SK-N-SH treated with all-trans-retinoic acid at 6 μM for 48 hours (cell line): ENCODE data around the gene TBATA.

Experiments used
- ARNTL ChIP-seq: fragments of 450-650 bp; formaldehyde crosslinking; IDR thresholded peaks from 2 replicates; pipeline ENCODE4 v1.5.0; 2020; ENCODE audit warnings: low read depth, mild to moderate bottlenecking, moderate library complexity, borderline replicate concordance
- TF ChIP-seq, protein P1 (sequence below): fragments of 250-450 bp; sonication (Bioruptor Pico); IDR thresholded peaks from 2 replicates; pipeline ENCODE4 v1.8.0; 2020; ENCODE audit warnings: mild to moderate bottlenecking, moderate library complexity, borderline replicate concordance

DNA sequence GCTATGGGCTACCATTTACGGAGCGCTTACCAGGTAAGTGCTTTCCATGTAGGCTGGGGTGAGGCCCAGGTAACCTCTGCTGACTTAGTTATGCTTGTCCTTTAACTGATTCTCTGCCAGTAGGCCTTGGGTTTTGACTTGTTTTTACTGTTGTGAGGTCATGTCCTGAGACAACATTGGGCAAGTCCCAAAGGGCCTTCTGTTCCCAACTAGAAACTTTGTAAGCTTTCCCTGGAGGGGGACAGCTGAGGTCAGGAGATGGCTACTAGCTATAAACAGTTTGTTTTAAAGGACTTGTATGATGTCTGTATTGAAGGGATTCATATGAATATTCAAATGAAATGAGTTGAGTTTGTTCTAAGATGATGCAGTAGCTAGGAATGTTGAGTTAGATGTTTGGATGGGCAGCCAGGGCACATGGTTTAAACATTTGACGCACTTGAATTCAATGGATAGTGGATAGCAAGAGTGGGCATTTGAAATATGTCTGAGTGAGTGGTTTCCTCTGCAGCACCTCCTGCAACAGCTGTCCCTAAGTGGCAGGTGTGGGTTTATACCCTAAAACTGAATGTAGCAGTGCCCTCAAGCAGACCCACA is 20.5 kb upstream of the TBATA start:
- TF ChIP-seq, protein P1, sequence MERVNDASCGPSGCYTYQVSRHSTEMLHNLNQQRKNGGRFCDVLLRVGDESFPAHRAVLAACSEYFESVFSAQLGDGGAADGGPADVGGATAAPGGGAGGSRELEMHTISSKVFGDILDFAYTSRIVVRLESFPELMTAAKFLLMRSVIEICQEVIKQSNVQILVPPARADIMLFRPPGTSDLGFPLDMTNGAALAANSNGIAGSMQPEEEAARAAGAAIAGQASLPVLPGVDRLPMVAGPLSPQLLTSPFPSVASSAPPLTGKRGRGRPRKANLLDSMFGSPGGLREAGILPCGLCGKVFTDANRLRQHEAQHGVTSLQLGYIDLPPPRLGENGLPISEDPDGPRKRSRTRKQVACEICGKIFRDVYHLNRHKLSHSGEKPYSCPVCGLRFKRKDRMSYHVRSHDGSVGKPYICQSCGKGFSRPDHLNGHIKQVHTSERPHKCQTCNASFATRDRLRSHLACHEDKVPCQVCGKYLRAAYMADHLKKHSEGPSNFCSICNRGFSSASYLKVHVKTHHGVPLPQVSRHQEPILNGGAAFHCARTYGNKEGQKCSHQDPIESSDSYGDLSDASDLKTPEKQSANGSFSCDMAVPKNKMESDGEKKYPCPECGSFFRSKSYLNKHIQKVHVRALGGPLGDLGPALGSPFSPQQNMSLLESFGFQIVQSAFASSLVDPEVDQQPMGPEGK (CRISPR knock-in tag), result no peak
- TF ChIP-seq ARNTL, result no peak
